Right lung (tissue), 10 donors: Measurements from ENCODE around the gene PRAC2. TPM values are rescaled to one million over a fixed set of nuclear protein-coding genes. Genes with fewer than 3 reads are reported as not detected.
A peak's percentile ranks its signal among the peaks of the same experiment; 100 is the strongest.
"Not testable (repeated sequence)": the region's sequence is repeated elsewhere in the genome, so short reads cannot be mapped to it uniquely, and the experiment has no call there.

ENCODE experiments used
- DNase-seq, 2 donors: peaks; one replicate each; pipeline ENCODE4 v3.0.0-alpha.2; 2013
- long read RNA-seq, 8 donors: transcript quantifications; one replicate each; lab custom pipeline, GENCODE V29; 2026
- polyA plus RNA-seq, 5 donors: library from polyadenylated mRNA; unstranded; fragments of 120-200 nt; gene quantifications; one replicate each; pipeline versions ENCODE4 v1.2.1 to v1.2.3, GENCODE V29; 2013; ENCODE audit warnings: inconsistent platforms in 1 of 5, low replicate concordance in 1 of 5; ENCODE audit not compliant: insufficient read length in 5 of 5, insufficient read depth in 1 of 5

PRAC2 gene
- polyA plus RNA-seq: not detected
- long read RNA-seq, donor 1: 0 reads
- long read RNA-seq, donor 2: 0 reads
- long read RNA-seq, donor 3: 0 reads
- long read RNA-seq, donor 4: 0 reads
- long read RNA-seq, donor 5: 0 reads
- long read RNA-seq, donor 6: 0 reads
- long read RNA-seq, donor 7: 0 reads
- long read RNA-seq, donor 8: 0 reads

DNA sequence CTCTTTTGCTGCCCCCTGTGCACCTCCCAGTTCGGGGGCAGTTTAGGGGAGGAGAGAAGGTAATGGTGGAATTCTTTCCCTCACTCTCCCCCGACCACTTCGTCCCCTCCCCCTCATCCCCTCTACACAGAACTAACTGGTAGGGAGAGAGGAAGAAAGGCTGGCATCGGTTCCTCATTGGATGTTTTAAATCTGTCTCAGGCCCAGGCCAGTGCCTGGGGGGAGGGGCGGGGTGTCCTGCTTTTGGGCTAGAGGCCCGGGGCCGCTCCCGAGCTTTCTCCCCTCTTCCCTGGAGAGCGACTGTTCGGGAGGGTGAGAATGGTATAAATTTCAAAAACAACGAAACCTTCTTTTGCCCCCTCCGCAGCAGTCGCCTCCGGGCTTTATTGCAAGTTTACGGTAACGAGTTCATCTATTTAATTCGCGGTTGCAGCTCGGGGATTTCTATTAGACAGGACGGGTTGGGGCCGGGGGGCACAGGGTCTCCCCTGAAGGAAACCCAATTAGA, at the start of gene PRAC2:
Gene PRAC2, plus strand, starts transcription at position 271 of the 508 bp plus-strand sequence. CDS start 1,226 bp downstream, outside the sequence.
- no peak for DNase-seq

DNA sequence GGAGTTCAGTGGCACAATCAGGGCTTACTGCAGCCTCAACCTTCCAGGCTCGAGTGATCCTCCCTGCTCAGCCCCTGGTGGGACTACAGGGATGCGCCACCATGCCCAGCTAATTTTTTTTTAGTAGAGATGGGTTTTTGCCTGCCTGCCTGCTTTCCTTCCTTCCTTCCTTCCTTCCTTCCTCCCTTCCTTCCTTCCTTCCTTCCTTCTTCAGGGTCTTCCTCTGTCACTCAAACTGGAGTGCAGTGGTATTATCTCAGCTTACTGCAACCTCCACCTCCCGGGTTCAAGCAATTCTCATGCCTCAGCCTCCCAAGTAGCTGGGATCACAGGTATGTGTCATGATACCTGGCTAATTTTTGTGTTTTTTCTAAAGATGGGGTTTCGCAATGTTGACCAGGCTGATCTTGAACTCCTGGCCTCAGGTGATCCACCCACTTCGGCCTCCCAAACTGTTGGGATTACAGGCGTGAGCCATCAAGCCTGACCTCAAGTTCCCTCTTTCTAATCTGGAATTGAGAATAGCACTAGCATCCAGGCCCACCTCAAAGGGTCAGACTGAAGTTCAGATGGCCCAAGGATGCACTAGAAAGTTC, 45.9 kb upstream of the PRAC2 start:
- DNase-seq: no peak

DNA sequence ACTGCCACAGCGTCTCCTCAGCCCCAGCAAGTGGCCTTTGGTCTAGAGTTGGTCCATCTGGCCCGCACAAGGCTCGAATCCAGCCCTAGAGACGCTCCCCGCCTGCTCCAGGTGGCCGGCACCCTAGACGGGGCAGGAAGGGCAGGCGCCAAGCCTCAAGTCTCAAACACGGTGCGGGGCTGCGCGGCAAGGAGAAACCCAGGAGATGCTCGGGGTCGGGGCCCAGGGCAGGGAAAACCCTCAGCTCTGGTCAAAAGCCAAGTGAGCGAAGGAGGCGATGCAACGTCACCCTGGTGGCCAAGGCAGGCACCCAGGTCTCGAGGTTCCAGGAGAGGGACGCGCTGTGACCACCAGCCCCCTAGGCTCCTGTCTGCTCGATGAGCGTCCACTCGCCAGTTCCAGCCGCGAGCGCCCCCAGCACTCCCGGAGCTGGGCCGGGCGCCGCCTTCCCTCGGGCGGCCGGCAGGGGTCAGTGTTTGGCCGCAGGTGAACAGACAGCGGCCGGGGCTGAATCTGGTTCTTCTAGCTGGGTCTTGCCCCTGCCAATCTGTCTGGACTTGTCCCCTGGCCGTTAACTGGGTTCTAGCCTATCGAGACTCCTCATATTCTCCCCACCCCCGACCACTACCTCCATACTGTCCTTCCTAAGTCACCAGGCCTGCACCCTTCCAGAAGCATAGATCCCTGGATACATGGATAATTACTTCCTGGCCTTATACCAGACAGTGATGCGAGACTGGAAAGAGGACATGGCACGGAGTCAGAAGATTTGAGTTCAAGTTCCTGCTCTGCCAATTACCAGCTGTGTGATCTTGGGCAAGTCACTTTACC, 44.6 kb upstream of the PRAC2 start:
- DNase-seq: peak; percentile 19 to 35

DNA sequence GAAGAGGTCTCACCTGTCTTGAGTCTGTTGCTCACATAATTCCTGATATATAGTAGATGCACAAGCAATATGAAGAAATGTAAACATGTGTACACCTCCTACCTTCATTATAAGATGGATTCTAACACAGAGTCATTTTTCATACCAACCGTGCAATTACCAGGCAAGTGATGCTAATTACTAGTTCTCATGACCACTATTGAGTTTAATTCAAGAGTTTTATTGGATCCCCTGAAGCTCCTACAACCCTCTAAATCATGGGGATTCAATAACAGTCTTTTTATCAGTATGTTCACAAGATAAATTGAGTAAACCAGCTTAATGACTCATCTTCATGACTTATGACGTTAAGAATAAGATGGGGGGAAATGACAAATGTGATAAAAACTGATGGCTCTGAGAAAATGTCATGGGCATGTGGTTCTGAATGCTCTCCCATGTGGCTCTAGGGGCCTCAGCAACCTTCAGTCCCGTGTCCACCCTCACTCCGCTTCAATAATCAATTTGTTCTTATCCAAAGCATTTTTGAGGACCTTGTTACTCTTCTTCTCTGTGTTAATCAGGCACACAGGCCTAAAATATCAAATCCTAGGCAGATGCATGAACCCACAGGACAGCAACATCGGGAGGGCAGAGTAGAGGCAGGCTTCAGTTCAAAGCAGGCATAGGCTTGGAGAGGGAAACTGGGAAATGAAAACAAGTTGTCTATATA, 43.4 kb upstream of the PRAC2 start:
- no peak for DNase-seq

DNA sequence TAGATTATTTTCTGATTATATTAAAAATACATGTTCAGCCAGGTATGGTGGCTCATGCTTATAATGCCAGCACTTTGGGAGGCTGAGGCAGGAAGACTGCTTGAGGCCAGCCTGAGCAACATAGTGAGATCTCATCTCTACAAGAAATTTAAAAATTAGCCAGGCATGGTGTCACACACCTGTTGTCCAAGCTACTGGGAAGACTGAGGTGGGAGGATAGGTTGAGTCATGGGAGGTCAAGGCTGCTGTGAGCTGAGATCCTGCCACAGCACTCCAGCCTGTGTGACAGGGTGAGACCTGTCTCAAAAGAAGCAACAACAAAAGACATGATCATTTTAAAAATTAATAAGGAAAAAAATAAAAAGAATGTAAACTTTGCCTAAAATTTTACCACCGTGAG, 41.4 kb upstream of the PRAC2 start:
- no peak for DNase-seq

DNA sequence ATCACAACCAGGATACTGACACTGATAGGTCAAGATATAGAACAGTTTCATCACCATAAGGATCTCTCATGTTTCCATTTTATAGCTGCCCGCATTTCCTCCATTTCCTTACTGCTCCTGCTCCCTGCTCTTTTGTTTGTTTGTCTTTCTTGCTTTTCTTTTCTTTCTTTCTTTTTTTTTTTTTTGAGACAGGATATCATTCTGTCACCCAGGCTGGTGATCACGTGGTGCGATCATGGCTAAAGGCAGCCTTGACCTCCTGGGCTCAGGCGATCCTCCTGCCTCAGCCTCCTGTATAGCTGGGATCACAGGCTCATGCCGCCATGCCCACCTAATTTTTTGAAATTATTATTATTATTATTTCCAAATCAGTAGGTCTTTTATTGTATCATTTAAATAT, 32.3 kb upstream of the PRAC2 start:
- DNase-seq: no peak

DNA sequence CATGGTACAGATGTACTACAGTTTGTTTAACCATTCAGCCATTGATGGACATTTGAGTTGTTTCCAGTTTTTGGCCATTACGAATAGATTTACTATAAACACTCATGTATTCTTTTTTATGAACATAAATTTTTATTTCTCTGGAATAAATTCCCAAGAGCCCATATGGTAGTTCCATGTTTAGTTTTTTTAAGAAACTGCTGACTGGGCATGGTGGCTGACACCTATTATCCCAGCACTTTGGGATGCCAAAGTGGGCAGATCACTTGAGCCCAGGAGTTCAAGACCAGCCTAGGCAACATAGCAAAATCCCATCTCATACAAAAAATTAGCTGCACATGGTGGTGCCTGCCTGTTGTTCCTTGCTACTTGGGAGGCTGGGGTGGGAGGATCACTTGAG, 30.9 kb upstream of the PRAC2 start:
- DNase-seq: no peak

DNA sequence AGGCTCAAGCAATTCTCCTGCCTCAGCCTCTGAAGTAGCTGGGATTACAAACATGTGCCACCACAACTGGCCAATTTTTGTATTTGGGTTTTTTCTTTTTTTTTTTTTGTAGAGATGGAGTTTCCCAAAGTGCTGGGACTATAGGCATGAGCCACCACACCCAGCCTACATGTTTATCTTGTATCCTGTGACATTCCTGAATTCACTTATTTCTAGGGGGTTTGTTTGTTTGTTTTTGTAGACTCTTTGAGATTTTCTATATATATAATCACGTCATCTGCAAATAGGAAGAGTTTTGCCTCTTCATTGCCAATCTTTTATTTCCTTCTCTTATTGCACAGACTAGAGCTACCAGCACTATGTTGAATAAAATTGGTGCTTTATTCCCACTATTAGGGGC, 29.8 kb upstream of the PRAC2 start:
- DNase-seq: no peak

DNA sequence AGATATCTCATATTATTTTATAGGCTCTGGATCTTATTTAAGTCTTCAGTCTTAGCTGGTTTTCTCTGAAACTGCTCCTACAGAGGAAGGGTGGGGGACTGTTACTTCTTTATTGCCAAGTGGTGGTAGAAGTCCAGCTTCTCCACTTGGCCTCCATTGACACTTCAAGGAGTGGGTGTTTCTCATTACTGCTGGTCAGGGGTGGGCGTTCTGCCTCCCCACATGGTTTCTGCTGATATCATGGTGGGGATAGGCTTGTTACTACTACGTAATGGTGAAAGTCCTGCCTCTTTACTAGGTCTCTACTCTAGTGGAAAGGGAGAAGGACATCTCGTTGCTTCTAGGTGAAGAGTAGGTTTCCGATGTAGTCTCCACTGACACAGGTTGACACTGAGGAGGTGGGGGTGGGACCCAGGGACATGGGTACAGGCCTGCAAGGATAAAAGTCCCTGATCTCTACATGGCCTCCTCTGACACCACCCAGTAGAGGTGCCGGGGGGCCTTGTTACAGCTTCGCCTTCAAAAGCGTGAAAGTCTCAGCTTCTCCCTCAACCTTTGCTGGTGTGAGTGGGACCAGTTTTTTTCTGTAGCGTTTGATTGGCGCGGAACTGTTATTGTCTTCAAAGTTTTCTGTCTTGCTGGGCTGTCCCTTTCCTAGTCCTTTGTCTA, 21.0 kb upstream of the PRAC2 start:
- no peak for DNase-seq

DNA sequence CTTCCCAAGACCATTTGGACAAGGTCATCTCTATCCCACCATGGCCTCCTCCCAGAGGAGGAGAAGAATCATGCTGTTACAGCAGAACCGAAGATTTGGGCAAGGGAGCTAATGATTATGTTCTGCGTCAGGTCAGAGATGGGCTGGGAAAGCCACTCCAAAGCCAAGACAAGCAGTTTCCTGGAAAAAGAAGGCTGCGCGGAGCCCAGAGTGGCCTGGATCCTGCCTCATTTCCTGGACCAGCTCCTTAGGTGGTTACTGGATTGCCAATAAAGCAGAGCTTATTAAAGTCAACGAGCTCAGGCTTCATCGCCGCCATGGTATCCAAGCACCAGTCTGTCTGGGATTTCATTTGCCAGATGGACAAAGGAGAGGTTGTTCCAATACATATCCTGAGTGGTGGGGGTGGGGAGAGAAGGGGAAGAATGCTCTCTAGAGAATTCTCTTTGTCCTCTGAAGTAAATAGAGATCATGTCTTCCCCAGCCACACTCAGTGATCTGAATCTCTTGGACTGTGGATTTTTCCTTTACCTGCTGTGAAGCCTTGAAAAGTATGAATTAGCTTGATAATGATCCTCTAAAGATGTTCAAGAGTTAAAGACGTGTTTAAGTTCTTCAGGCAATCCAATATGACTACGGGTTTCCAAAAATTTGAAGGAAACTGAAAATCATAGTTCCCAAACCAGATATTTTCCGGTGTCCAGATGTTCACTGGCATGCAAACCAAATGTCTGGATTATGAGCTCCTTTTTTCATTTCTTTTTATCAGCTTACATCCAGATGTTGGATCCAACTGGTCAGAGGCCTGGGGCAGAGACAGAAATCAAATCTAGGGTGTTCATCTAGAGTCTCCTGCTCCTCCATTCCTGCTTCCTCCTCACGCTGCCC, 18.4 kb upstream of the PRAC2 start:
- no peak for DNase-seq

DNA sequence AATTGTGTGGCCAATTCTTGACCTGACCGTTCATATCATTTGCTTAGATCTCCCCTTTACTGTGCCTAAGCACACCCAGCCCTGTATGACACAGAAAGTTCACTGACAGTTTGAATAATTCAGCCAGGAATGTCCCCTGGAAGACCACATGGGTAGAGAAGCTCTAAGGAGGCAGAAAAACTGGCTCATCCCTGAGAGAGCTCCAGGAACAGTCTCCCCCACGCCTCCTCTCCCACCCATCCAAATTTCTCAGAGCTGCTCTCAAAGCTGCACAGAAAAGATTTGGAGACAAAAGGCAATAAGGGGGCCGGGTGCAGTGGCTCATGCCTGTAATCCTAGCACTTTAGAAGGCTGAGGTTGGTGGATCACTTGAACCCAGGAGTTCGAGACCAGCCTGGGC, 11.9 kb upstream of the PRAC2 start:
- no peak for DNase-seq

DNA sequence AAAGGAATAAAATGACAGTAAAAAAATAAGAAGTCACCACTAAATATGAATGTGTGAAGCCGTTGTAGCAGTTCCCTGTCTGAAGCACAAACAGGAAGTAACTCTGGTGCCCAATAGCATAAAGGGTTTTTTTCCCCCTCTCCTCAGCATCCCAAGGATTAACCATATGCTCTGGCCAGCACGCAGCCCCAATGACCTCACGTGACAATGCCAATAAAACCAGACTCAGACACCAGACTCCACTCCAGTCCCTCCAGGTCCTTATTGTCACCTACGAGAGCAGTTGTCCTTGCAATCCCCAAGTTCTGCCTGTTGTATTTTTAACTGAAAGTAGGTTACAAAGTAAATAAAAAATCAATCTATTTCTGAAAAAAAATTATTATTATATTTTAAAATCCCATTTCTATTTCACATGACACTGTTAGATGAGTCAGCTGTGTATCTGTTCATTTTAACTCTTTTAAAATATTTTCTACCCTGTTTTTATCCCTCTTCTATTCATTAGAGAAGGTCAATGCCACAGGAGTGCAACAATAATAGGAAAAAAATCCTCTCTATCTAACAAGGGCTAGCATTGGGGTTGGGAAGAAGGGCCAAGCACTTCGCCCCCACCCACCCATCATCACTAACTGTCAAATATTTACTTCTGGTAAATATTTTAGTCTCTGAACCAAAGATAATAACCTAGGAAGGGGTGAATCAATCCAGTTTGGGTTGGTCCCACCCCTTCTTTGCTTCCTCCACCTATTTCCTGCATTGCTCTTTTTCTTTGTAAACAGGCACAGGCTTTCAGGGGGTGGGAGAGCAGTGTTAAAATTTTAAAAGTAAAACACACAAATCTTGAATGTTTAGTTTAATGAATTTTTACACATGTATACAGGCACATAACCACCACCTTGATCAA, 7.2 kb upstream of the PRAC2 start:
- DNase-seq: no peak

DNA sequence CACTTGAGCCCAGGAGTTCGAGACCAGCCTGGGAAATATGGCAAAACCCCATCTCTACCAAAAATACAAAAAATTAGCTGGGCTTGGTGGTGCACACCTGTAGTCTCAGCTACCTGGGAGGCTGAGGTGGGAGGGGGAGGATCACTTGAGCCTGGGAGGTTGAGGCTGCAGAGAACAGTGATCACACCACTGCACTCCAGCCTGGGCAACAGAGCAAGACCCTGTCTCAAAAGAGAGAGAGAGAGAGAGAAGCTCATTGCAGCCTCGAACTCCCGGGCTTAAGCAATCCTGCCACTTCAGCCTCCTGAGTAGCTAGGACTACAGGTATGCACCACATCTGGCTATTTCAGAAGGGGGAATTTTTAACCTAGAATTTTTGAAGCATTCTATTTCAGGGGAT, 6.4 kb upstream of the PRAC2 start:
- DNase-seq: not testable (repeated sequence)

DNA sequence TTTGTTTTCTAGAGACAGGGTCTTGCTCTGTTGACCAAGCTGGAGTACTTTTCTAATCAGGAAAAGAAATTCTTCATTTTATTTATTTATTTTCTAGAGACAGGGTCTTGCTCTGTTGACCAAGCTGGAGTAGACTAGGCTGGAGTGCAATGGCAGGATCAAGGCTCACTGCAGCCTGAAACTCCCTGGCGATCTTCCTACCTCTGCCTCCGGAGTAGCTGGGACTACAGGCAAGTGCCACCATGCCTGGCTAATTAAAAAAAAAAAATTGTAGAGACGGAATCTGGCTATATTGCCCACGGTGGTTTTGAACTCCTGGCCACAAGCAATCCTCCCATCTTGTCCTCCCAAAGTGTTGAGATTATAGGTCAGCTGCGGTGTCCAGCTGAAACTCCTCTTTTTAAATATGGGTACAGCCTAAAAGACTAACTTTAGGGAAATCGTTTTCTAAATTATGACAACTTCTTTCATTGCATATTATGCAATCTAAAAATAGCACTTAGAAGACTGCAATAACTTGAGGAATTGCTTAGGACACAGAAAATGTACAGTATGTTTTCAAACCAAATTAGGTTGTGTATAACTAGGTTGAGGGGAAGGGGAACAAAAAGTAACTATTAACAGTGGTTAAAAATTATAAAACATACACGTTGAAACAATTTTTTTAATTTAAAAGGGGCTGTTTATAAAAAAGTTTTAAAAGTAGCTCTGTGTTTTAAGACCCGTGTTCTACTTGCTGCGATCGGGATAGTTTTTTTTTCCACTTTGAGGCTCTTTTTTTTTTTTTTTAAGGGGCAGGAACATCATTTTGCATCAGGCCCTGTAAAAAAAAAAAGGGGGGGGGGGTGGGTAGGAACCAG, 5.4 kb upstream of the PRAC2 start:
- no peak for DNase-seq

DNA sequence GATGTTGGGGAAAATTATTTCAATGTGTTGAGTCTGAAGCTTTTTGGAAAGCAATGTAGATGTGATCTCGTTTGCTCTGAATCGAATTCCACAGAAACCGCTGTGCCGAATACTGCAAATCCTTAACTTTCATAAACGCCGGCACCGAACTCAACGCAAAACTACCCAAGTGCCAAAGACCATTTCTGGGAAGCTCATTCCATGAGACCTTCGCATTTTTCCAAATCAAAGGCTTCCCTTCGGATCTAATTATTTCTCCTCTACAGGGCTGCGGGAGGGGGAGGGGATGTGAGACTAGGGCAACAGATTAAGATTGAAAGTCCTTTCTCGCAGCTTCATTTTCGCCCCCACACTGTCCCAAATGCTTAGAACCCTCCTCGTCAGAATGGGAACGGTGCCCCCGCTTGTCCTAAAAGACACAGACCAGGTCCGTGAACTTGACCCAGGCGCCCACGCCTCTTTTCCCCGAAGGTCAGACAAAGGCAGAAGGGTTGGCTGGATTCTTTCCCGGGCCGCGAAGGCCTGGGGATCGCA, 4.7 kb upstream of the PRAC2 start:
- DNase-seq: peak; percentile 37 to 52

DNA sequence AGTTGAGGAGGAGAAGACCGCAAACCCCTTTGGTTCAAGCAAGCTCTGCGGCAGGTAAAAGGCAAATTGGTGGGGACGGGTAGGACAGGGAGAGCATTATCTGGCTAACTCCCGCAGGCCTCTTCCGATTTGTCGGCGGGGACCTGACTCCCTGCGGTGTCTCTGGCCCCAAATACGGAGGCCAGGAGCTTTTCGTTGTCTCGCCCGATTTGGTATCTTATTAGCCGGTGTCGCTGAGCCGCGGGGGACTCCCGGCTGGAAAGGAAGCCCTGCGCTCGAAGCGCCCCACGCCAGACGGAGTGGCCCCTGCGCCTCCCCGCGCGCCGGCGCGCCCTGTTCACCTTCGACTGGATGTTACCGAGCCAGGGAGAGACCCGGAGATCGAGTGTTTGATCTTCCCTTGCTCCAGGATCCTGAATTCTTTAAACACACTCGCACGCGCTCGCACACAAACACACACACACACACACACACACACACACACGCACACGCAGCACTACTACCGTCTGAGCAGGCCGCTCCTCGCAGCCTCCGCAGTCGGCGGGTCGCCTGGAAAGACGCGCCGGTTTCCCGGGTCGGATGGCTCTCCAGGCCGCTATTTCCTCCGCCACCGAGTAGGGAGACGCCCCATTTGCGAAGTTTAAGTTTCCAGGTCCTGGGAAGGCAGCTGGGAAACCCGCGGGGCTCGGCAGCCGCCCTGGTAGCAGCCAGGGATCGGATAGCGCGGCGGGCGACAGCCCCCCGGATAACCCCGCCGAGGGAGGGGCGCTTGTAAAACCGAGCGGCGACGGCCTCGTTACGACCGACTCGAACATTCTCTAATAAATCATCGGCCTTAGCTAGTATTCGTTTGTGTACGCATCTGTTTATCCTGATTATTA, 4.0 kb upstream of the PRAC2 start:
- peak in 1 of 2 donors; percentile 41 for DNase-seq

DNA sequence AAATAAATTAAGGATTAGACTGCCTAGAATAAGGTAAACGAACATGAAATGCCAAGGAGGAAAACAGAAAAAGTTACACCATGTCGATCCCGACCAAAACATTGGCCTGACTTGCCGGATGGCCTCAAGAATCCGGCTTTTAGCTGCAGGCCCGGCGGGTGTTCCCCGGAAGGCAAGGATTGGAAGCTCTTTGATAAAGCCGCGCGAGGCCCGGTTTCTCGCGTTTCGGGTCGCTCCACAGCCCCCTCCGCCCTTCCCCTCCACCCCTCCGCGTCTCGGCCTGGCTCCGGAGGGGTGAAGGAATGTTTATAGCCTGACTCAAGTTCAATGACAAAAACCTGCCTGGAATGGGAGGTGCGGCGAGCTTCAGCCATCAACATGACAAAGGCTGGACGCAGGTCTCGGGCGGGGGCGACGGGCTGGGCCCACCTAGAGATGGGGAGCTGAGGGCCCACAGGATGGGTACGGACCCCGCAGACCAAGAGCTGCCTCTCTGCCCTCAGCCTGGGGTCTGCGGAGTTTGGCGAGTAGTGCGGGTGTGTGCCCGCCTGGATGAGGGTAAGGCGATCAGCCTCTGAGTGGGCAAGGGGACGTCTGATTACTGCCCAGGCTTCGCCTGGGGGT, 3.2 kb upstream of the PRAC2 start:
- DNase-seq: no peak
